ENCODE measurements around the gene ASAP2. TPM values are rescaled to one million over a fixed set of nuclear protein-coding genes. Genes with fewer than 3 reads are reported as not detected.

Gene ASAP2
- total and polyA plus RNA-seq, 9 of the 15 experiments (the other 6 are each of a cell fraction or from before 2014, with no cell fraction given): 0.06 to 4.3 (median 3.1) TPM

DNA sequence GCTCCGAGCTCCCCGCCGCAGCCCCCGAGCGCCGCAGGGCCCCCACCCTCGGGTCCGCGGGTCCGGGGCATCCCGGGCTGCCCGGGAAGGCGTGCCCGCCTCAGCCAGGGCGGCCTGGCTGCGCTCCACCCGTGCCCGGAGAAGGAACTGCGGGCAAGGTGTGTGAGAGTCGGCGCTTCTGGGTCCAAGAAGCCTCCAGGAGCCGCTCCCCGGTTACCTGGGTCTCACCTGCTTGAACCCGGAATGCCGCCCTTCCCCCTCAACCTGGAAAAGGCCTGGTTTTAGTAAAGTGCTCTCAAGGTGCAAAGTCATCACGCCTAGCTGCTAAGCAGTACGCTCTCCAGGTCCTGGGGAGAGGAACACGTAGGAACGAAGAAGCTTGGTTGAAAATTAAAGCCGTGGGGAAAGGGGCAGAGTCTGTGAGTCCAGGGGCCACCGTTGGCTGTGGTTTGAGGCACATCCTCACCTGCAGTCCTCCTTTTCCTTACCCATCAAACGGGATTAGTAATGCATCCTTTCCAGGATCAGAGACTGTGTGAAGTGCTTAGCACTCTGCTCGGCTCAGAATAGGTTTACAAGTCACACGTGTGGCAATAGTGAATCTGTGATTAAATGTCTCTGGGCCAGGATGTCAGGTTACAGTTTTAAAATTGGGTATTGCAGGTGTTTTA is 1.2 kb downstream of the ASAP2 start:
- Histone ChIP-seq H3K79me2 (ENCODE audit: control insufficient read depth, insufficient read depth, low read length) (peaks cover 13% of the 10 kb centered on the region), H3K9me3 (replicated peaks; ENCODE audit: control insufficient read depth, insufficient read depth, low read depth, low read length) (no peaks in the 10 kb centered on the region), H3K27me3 (ENCODE audit: control insufficient read depth in 2 of 2, insufficient read depth in 2 of 2, low read length in 2 of 2) (0 out of 5 replicates have a peak, but pooled peaks cover 0 to 5% of the 10 kb centered on the region in 2 experiments), H3K36me3 (ENCODE audit: control insufficient read depth, insufficient read depth, low read length) (no peaks in the 10 kb centered on the region), H3K4me3 (peak overlapping the region; percentile 57), H3K9ac (ENCODE audit: insufficient read depth in 1 of 2, low read depth in 2 of 2, low read length in 2 of 2) (peak overlapping the region; percentile 45 to 95; a peak in 3 of 4 replicates), H3K4me2 (ENCODE audit: insufficient read depth, low read length) (peak overlapping the region; percentile 75), H2AFZ (ENCODE audit: low read depth, low read length) (peak overlapping the region; percentile 56), H3K9me1 (ENCODE audit: control insufficient read depth, insufficient read depth, low read length) (no peaks in the 10 kb centered on the region), H4K20me1 (replicated peaks; ENCODE audit: control insufficient read depth, insufficient read depth, low read length) (no peaks in the 10 kb centered on the region; the same call in 1 of the 2 replicates), H3K27ac (ENCODE audit: extremely low read depth, low read depth, low read length) (peak overlapping the region; percentile 38; the same call in 1 of the 3 replicates), H3K4me1 (replicated peaks in 1 of 2; ENCODE audit: control insufficient read depth in 2 of 2, insufficient read depth in 2 of 2, low read length in 2 of 2) (peaks cover 12 to 24% of the 10 kb centered on the region in 2 experiments; a peak in 4 of 5 replicates)
- 31% methylated on average over 21 of the region's 34 CpGs for WGBS (ENCODE audit: insufficient coverage, low coverage, missing lambda C conversion rate)
- BruUV-seq (replicated peaks): no TSS peak
- ChIA-PET POLR2A (interaction anchor here (0.7 to 1.6 kb wide), 4 partner anchors 11 to 17 kb away, joined by 3 to 5 read pairs (median 4); no protein-coding TSS in a partner anchor), CTCF (ENCODE audit: low intra/inter-chr PET ratio) (interaction anchor here (0.7 kb wide), 1 partner anchor 1686 kb away, joined by 3 read pairs; no protein-coding TSS in a partner anchor)
- ATAC-seq (peak; percentile 14), DNase-seq (ENCODE audit: extremely low read depth in 1 of 4, low spot score in 3 of 4) (peak in 3 of 4 experiments; percentile 28 to 36 (median 31)), FAIRE-seq (no peak)
- in situ Hi-C loops (cut with MboI): no loop called here
- intact Hi-C loops (cut with micrococcal nuclease): loop anchor here (5.0 kb wide), 2 partner anchors 65 to 215 kb away; partner anchors contain the start of genes CPSF3 and ITGB1BP1
- TF ChIP-seq DNMT1 (IDR thresholded peaks at IDR 0.05): no peak
- no peak for TF ChIP-seq CBFA2T3 (IDR thresholded peaks at IDR 0.05)
- TF ChIP-seq HDGF (IDR thresholded peaks at IDR 0.05): no peak
- no peak for TF ChIP-seq LARP7 (IDR thresholded peaks at IDR 0.05)
- TF ChIP-seq ZNF609 (CRISPR knock-in tag; IDR thresholded peaks at IDR 0.05; ENCODE audit: borderline replicate concordance): no peak
- peak; percentile 64; the same call in 1 of the 2 replicates for TF ChIP-seq NFE2 (IDR thresholded peaks at IDR 0.05; ENCODE audit: low read depth)
- 0 out of 2 replicates have a peak, but pooled peaks have one; percentile 55 for TF ChIP-seq ZNF224 (CRISPR knock-in tag; IDR thresholded peaks at IDR 0.05)
- no peak for TF ChIP-seq HBP1 (CRISPR knock-in tag; IDR thresholded peaks at IDR 0.05)
- no peak for TF ChIP-seq SAP30 (IDR thresholded peaks at IDR 0.05; ENCODE audit: borderline replicate concordance, insufficient read depth, low read depth, low read length, poor library complexity, severe bottlenecking)
- TF ChIP-seq NCOA1 (IDR thresholded peaks at IDR 0.05; ENCODE audit: low read depth): no peak
